Liver (tissue), 9 donors: ENCODE data around the gene LTN1. TPM values are rescaled to one million over a fixed set of nuclear protein-coding genes. Genes with fewer than 3 reads are reported as not detected.

Experiments
- DNase-seq: peaks from one replicate; pipeline ENCODE4 v3.0.0-alpha.2; 2017; ENCODE audit warnings: low spot score
- H3K27ac ChIP-seq, 2 donors: one replicate each; pipeline ENCODE4 v1.7.0; 2013; ENCODE audit warnings: inconsistent platforms in 2 of 2, low read length in 2 of 2, control low read depth in 1 of 2, low read depth in 1 of 2, mild to moderate bottlenecking in 1 of 2
- H3K27me3 ChIP-seq, 4 donors: one replicate each; pipeline versions ENCODE4 v1.6.1 to v1.7.0; 2013; ENCODE audit warnings: low read length in 3 of 4, inconsistent platforms in 1 of 4, mild to moderate bottlenecking in 1 of 4, moderate library complexity in 1 of 4; ENCODE audit not compliant: control insufficient read depth in 4 of 4, insufficient read depth in 4 of 4
- H3K36me3 ChIP-seq, 4 donors: one replicate each; pipeline versions ENCODE4 v1.6.1 to v1.7.0; 2013; ENCODE audit warnings: low read length in 3 of 4, mild to moderate bottlenecking in 3 of 4, low read depth in 1 of 4, moderate library complexity in 1 of 4; ENCODE audit not compliant: control insufficient read depth in 4 of 4, insufficient read depth in 3 of 4
- H3K4me1 ChIP-seq, 4 donors: one replicate each; pipeline versions ENCODE4 v1.6.1 to v1.7.0; 2013; ENCODE audit warnings: low read length in 3 of 4, mild to moderate bottlenecking in 3 of 4, moderate library complexity in 1 of 4; ENCODE audit not compliant: control insufficient read depth in 4 of 4, insufficient read depth in 4 of 4
- H3K4me3 ChIP-seq, 3 donors: one replicate each; pipeline versions ENCODE4 v1.6.1 to v1.7.0; 2013; ENCODE audit warnings: low read length in 3 of 3, control low read depth in 1 of 3, low read depth in 1 of 3, mild to moderate bottlenecking in 1 of 3
- H3K9ac ChIP-seq, 2 donors: one replicate each; pipeline ENCODE4 v1.7.0; 2013; ENCODE audit warnings: low read length in 2 of 2, mild to moderate bottlenecking in 2 of 2, moderate library complexity in 2 of 2, control low read depth in 1 of 2, low read depth in 1 of 2
- H3K9me3 ChIP-seq, 4 donors: one replicate each; pipeline versions ENCODE4 v1.6.1 to v1.7.0; 2013; ENCODE audit warnings: low read length in 3 of 4; ENCODE audit not compliant: control insufficient read depth in 4 of 4
- CTCF ChIP-seq: fragments of 150-350 bp; IDR thresholded peaks from 2 replicates; pipeline ENCODE4 v1.5.1; 2017; ENCODE audit warnings: improper control_type of control experiment, low read depth, low read length; ENCODE audit not compliant: missing input control
- EGR1 ChIP-seq, 2 donors: IDR thresholded peaks; 2 replicates each; pipeline ENCODE4 v1.6.1; 2016 to 2018; ENCODE audit warnings: antibody characterized with exemption in 2 of 2, low read depth in 2 of 2
- GABPA ChIP-seq, 2 donors: IDR thresholded peaks in 1 of 2; conservative IDR thresholded peaks in 1 of 2; 2 replicates each; pipeline ENCODE4 v1.6.1; 2016; ENCODE audit warnings: antibody characterized with exemption in 2 of 2, mild to moderate bottlenecking in 1 of 2, moderate library complexity in 1 of 2
- HNF4A ChIP-seq, 2 donors: conservative IDR thresholded peaks; 2 replicates each; pipeline ENCODE4 v1.6.1; 2016; ENCODE audit warnings: antibody characterized with exemption in 2 of 2, mild to moderate bottlenecking in 2 of 2
- HNF4G ChIP-seq: IDR thresholded peaks from 2 replicates; pipeline ENCODE4 v1.6.1; 2016; ENCODE audit warnings: antibody characterized with exemption
- JUND ChIP-seq, 2 donors: IDR thresholded peaks; 2 replicates each; pipeline ENCODE4 v1.6.1; 2016; ENCODE audit warnings: antibody characterized with exemption in 2 of 2
- NR2F2 ChIP-seq: IDR thresholded peaks from 2 replicates; pipeline ENCODE4 v1.6.1; 2016; ENCODE audit warnings: antibody characterized with exemption
- RAD21 ChIP-seq, 2 donors: IDR thresholded peaks; 2 replicates each; pipeline ENCODE4 v1.6.1; 2016; ENCODE audit warnings: antibody characterized with exemption in 2 of 2, mild to moderate bottlenecking in 2 of 2
- RXRA ChIP-seq, 2 donors: IDR thresholded peaks; 2 replicates each; pipeline ENCODE4 v1.6.1; 2017 to 2018; ENCODE audit warnings: antibody characterized with exemption in 2 of 2, mild to moderate bottlenecking in 1 of 2
- SP1 ChIP-seq: IDR thresholded peaks from 2 replicates; pipeline ENCODE4 v1.6.1; 2018; ENCODE audit warnings: antibody characterized with exemption, mild to moderate bottlenecking
- TAF1 ChIP-seq: conservative IDR thresholded peaks from 2 replicates; pipeline ENCODE4 v1.6.1; 2016; ENCODE audit warnings: antibody characterized with exemption, mild to moderate bottlenecking
- YY1 ChIP-seq: IDR thresholded peaks from 2 replicates; pipeline ENCODE4 v1.6.1; 2016; ENCODE audit warnings: antibody characterized with exemption, mild to moderate bottlenecking
- ZBTB33 ChIP-seq: IDR thresholded peaks from 2 replicates; pipeline ENCODE4 v1.6.1; 2016; ENCODE audit warnings: antibody characterized with exemption
- WGBS: extraction: QIAGEN DNeasy Blood & Tissue Kit; methylation state at CpG from one replicate; pipeline ENCODE4 v1.1.7; 2013; 5-methylcytosine and 5-hydroxymethylcytosine counted together
- polyA plus RNA-seq, 2 donors: library from polyadenylated mRNA; stranded (reverse) in 1 of 2; unstranded in 1 of 2; fragments of 200-250 nt in 1 of 2; fragments of >200 nt in 1 of 2; fragmentation: Nextera tagmentation in 1 of 2; extraction: Ambion mirVana in 1 of 2; gene quantifications; one replicate each; pipeline versions ENCODE4 v1.2.1 to v1.2.3, GENCODE V29; 2013 to 2015
- total RNA-seq, 2 donors: library from RNA; depleted of rRNA; stranded (reverse); fragments of >200 nt; gene quantifications; one replicate each; pipeline ENCODE4 v1.2.3, GENCODE V29; 2014
- TF ChIP-seq, protein P1 (sequence below): IDR thresholded peaks from 2 replicates; pipeline ENCODE4 v1.6.1; 2016; ENCODE audit warnings: antibody characterized with exemption
- TF ChIP-seq, protein P2 (sequence below): IDR thresholded peaks from 2 replicates; pipeline ENCODE4 v1.6.1; 2016; ENCODE audit warnings: antibody characterized with exemption, mild to moderate bottlenecking
- TF ChIP-seq, protein P3 (sequence below): IDR thresholded peaks from 2 replicates; pipeline ENCODE4 v1.6.1; 2016; ENCODE audit warnings: antibody characterized with exemption
- donor health status: healthy.
- donor health status: healthy.
- donor health status: healthy.
- donor health status: healthy.
- donor health status: healthy.

Gene LTN1
- total and polyA plus RNA-seq, 4 donors, result 3.9 to 22.1 (median 9.6) TPM

DNA sequence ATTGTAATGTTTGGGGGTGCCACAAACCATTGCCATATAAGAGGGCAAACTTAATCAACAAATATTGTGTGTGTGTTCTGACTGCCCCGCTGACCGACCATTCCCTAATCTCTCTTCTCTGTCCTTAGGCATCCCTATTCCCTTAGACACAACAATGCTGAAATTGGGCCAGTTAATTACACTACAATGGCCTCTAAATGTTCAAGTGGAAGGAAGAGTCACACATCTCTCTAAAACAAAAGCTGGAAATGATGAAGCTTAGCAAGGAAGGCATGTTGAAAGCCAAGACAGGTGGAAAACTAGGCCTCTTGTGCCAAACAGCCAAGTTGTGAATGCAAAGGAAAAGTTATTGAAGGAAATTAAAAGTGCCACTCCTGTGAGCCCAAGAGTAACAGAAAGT lies 30.2 kb downstream of the LTN1 start:
- Histone ChIP-seq H3K27ac (no peak overlapping the region), H3K4me1 (peaks cover 0 to 1% (median 0%) of the 10 kb centered on the region in 4 donors), H3K9me3 (no peaks in the 10 kb centered on the region), H3K9ac (no peak overlapping the region), H3K4me3 (no peak overlapping the region), H3K36me3 (peaks cover 5 to 62% (median 39%) of the 10 kb centered on the region in 4 donors), H3K27me3 (no peaks in the 10 kb centered on the region)
- 94% methylated on average over 2 of the region's 2 CpGs for WGBS
- no peak for DNase-seq
- TF ChIP-seq CTCF (no peak), HNF4A (conservative IDR thresholded peaks at IDR 0.05) (no peak), TAF1 (no peak), SP1 (no peak), RAD21 (IDR thresholded peaks at IDR 0.05) (no peak), EGR1 (IDR thresholded peaks at IDR 0.05; ENCODE audit: low read depth in 2 of 2) (no peak), JUND (IDR thresholded peaks at IDR 0.05) (no peak), ZBTB33 (no peak), NR2F2 (no peak), YY1 (no peak), RXRA (IDR thresholded peaks at IDR 0.05) (no peak), HNF4G (no peak)
- TF ChIP-seq, protein P1, sequence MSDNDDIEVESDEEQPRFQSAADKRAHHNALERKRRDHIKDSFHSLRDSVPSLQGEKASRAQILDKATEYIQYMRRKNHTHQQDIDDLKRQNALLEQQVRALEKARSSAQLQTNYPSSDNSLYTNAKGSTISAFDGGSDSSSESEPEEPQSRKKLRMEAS, result no peak
- TF ChIP-seq, protein P2, sequence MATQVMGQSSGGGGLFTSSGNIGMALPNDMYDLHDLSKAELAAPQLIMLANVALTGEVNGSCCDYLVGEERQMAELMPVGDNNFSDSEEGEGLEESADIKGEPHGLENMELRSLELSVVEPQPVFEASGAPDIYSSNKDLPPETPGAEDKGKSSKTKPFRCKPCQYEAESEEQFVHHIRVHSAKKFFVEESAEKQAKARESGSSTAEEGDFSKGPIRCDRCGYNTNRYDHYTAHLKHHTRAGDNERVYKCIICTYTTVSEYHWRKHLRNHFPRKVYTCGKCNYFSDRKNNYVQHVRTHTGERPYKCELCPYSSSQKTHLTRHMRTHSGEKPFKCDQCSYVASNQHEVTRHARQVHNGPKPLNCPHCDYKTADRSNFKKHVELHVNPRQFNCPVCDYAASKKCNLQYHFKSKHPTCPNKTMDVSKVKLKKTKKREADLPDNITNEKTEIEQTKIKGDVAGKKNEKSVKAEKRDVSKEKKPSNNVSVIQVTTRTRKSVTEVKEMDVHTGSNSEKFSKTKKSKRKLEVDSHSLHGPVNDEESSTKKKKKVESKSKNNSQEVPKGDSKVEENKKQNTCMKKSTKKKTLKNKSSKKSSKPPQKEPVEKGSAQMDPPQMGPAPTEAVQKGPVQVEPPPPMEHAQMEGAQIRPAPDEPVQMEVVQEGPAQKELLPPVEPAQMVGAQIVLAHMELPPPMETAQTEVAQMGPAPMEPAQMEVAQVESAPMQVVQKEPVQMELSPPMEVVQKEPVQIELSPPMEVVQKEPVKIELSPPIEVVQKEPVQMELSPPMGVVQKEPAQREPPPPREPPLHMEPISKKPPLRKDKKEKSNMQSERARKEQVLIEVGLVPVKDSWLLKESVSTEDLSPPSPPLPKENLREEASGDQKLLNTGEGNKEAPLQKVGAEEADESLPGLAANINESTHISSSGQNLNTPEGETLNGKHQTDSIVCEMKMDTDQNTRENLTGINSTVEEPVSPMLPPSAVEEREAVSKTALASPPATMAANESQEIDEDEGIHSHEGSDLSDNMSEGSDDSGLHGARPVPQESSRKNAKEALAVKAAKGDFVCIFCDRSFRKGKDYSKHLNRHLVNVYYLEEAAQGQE, result no peak
- TF ChIP-seq, protein P3, sequence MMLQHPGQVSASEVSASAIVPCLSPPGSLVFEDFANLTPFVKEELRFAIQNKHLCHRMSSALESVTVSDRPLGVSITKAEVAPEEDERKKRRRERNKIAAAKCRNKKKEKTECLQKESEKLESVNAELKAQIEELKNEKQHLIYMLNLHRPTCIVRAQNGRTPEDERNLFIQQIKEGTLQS, result no peak

- peaks cover 0 to 1% (median 0%) of the 10 kb centered on the region in 4 donors for H3K4me1 ChIP-seq
- peaks cover 3 to 59% (median 36%) of the 10 kb centered on the region in 4 donors for H3K36me3 ChIP-seq
- H3K9me3 ChIP-seq, result no peaks in the 10 kb centered on the region
- DNase-seq, result no peak
- WGBS, result 90% methylated on average over 3 of the region's 3 CpGs
- H3K4me3 ChIP-seq, result no peak overlapping the region
- H3K27ac ChIP-seq, result no peak overlapping the region
- H3K9ac ChIP-seq, result no peak overlapping the region
- TF ChIP-seq ZBTB33, result no peak
- TF ChIP-seq TAF1, result no peak
- TF ChIP-seq HNF4A (conservative IDR thresholded peaks at IDR 0.05), result no peak
- no peak for TF ChIP-seq EGR1 (IDR thresholded peaks at IDR 0.05; ENCODE audit: low read depth in 2 of 2)
- TF ChIP-seq, protein P2, result no peak
- no peak for TF ChIP-seq GABPA (IDR thresholded peaks at IDR 0.05 in 1 of 2, conservative IDR thresholded peaks at IDR 0.05 in 1 of 2)
- TF ChIP-seq, protein P1, result no peak
- no peaks in the 10 kb centered on the region for H3K27me3 ChIP-seq
Observed at GRCh38 chr21:28961927-28962326, 30.8 kb downstream of the LTN1 start.
